Medulla oblongata (tissue), 1 donor: ENCODE results near the gene PANK3.
"Not testable (repeated sequence)": the region's sequence is repeated elsewhere in the genome, so short reads cannot be mapped to it uniquely, and the experiment has no call there.

Experiments used
- DNase-seq: peaks from one replicate; pipeline ENCODE4 v3.0.0-alpha.2; 2015; ENCODE audit errors: extremely low spot score

PANK3 gene

GRCh38 chr5:168552146-168552545 lies 27.0 kb downstream of the PANK3 start:
- DNase-seq: no peak

- no peak for DNase-seq
Measured at GRCh38 chr5:168550656-168551055, 28.5 kb downstream of the PANK3 start.

DNA sequence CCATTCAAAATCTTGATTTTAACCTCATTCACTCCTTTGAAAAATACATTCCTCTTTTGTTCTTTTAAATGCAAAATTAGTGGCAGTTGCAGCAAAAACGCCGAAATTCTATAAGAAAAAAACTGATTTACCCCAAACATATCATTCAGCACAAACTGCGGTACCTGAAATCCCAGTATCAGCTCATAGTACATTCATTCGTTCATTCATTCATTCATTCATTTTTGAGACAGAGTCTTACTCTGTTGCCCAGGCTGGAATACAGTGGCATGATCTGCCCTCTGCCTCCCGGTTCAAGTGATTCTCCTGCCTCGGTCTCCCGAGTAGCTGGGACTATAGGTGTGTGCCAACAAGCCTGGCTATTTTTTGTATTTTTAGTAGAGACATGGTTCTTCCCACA lies 29.6 kb downstream of the PANK3 start:
- DNase-seq: no peak

- no peak for DNase-seq
Measured at GRCh38 chr5:168537176-168537575, 42.0 kb downstream of the PANK3 start.

DNA sequence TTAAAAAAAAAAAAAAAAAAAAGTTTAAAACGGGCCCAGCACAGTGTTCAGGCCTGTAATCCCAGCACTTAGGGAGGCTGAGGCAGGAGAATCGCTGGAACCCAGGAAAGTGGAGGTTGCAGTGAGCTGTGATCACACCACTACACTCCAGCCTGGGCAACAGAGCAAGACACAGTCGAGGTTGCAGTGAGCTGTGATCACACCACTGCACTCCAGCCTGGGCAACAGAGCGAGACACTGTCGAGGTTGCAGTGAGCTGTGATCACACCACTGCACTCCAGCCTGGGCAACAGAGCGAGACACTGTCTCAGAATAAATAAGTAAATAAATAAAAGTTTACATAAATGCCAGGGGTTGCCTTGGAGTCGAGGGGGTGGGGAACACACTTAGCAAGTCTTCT lies 44.8 kb downstream of the PANK3 start:
- DNase-seq: not testable (repeated sequence)

DNA sequence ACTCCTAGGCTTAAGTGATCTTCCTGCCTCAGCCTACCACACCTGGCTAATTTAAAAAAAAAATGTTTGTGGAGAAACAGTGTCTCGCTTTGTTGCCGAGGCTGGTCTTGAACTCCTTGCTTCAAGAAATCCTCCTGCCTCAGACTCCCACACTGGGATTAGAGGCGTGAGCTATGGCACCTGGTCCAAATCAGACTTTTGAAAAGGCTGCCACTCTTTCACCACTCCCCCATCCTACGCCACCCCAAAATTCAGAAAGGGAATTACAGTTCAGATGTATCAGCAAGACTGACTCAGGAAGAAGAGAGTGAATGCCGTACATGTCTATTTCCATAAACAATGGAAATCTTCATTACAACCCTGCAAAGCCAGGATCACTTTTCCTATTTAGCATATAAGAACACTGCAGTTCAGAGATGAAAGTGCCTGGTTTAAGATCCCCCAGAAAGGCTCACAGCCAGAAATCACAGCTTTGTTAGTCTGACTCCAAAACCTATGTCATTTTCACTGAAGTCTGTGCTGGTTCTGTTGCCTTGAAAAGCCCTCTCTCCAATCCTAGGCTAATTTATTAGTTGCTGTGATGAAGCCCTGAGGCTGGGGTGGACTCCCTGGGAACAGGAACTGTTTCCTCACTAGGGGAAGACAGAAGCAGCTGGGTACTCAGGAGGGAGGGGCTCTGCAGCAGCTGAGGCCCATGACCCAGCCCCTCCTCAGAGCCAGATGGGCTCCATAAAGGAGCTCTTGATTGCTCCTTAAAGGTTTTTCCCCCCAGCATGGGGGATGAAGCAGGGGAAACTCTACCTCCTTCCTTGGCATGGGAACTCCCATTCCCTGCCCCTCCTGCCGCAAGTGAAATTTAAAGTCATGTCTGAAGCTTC lies 46.9 kb downstream of the PANK3 start:
- no peak for DNase-seq

DNA sequence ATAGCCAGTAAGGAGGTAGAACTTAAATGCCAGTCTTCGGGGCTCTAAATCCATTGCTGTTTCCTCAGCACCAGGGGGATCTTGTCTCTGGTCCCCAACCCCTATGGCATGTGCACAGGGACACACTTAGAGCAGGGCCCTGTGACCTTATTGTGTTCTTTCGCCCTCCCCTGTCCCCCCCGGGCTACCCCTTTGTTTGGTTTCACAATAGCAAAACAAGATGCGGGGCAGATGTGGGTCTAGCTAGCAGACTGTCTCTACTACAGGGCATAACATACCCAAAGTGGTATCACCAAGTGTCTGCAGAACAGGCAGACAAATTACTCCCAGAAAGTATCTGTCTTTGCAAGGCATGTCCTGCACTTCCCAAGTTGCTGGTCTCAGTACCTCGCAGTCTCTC lies 48.0 kb downstream of the PANK3 start:
- DNase-seq: no peak

DNA sequence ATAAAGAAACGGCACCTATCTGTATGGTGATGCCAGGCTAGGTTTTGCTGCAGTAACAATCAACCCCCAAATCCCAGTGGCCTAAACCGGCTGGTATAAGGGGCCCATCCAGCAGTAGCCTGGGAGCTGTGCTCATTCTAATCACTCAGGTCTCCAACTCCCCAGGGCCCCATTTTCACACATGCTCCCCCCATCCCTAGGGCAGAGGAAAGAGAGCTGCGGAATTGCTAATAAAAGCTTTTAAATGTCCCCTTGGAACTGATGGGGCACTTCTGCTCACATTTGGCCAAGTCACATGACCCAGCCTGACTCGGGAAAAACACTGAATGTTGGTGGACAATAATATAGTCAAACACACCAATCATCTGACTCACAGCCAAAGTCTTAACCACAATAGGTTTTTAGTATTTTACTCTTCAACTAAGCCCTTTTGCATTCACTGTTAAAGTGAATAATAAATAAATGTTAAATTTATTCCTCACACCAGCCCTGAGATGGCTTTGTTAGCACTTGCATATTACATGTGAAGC lies 48.5 kb downstream of the PANK3 start:
- no peak for DNase-seq

DNA sequence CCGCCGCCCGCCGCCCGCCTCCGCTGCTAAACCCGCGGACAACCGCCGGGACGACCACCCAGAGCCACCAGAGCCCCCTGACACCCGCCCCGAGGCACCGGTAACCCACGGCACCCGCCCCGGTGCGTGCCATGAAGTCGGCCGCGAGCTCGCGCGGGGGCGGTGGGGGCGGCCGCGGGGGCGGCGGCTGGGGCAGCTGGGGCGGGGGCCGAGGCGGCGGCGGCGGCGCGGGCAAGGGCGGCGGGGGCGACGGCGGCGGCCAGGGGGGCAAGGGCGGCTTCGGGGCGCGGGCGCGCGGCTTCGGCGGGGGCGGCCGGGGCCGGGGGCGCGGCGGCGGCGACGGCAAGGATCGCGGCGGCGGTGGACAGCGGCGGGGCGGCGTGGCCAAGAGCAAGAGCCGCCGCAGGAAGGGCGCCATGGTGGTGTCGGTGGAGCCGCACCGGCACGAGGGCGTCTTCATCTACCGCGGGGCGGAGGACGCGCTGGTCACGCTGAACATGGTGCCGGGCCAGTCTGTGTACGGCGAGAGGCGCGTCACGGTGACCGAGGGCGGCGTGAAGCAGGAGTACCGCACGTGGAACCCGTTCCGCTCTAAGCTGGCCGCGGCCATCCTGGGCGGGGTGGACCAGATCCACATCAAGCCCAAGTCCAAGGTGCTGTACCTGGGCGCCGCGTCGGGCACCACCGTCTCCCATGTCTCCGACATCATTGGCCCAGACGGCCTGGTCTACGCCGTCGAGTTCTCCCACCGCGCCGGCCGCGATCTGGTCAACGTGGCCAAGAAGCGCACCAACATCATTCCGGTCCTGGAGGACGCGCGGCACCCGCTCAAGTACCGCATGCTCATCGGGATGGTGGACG lies 49.6 kb downstream of the PANK3 start:
- no peak for DNase-seq

DNA sequence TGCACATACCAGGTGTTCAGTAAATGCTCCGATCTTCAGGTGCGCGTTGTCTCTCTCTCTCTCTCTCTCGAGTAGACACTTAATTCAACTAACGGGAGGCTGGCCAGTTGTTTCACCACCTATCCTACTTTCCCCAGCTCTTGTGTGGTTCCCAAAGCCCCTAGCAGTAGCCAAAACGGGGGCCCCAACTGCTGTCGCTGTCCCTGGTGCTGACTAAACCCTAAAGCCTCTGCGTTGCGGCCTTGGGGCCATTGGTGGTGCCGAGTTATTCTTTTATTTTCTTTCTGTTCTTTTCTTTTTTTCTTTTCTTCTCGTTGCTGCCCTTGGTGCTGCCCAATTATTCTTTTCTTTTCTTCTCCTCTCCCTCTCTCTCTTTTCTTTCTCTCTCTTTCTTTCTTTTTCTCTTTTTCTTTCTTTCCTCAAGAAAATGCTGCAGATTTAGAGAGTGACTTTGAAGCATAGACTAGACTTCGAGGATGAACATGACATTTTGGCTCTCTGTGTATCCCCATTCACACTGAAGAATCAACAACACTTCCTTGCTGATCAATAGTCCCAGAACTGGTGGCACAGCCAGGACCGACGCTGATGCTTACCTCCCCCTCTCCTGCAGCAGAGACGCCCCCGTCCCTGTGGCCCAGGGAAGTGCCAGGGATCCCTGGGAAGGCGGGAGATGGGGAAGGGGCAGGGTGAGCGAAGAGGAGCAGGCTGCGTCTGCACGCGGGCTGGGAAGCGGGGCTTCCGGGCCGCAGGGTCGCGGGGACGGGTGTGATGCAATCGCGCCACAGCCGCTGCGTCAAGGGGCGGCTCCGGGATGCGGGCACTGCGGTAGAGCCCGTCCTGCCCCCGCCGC lies 50.4 kb downstream of the PANK3 start, which contains the start of gene FBLL1:
TSS of gene FBLL1 (plus strand) at position 785 of the 853 bp plus-strand sequence. CDS start 200 bp downstream, outside the sequence.
- DNase-seq: peak; percentile 13

DNA sequence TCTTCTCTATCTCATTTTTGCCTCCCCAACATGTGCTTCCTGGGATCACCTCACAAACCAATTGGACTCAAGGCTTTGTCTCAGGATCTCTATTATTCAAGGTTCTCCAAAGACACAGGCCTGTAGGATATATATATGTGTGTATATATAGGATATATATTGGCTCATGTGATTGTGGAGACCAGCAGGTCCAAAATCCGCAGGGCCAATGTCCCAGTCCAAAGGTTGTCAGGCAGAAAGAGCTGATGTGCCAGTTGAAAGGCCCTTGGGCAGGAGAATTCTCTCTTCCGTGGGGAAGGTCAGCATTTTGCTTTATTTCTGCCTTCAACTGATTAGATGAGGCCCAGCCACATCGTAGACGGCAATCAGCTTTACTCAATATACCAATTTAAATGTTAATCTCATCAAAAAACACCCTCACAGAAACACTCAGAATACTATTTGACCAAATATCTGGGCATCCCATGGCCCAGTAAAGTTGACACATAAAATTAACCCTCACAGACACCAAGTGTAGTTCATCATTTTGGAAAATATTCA lies 51.3 kb downstream of the PANK3 start:
- DNase-seq: no peak

DNA sequence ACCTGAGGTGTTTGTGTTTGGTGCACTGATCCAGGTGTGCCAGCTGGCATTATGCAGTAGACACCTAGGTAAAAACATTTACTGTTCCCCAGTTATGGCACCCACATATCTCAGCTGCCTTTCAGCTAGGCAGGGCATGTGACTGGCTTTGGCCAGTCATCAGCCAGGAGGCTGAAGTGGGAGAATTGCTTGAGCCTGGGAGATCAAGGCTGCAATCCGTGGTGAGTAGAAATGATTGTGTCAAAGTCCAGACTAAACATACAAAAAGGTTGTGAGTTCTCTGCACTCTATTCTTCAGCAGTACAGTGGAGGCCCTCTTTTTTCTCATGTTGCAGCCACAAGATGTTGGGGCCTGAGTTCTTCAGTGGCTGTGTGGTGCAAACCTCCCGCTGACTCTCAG lies 53.3 kb downstream of the PANK3 start:
- no peak for DNase-seq

- no peak for DNase-seq
Measured at GRCh38 chr5:168513861-168514428, 65.2 kb downstream of the PANK3 start.

DNA sequence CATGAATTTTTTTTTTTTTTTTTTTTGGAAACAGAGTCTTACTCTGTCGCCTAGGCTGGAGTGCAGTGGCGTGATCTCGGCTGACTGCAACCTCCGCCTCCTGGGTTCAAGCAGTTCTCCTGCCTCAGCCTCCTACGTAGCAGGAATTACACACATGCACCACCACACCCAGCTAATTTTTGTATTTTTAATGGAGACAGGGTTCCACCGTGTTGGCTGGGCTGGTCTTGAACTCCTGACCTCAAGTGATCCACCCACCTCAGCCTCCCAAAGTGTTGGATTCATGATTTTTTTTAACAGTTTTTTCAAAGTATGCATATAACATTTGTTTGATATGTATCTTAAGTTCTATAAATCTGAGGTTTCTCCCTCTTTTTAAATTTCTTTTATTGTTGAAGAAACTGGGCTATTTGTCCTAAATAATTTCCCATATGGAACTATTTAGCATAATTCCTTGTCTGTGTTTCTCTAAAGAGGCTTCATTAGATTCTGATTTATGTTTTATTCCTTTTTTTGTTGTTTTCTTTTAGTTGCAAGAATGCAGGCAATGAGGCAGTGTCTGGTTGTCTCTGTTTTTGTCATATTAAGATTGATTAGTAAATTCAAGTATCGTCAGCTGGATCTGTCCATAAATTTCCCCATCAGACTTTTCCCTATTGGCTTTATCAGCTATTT lies 76.5 kb downstream of the PANK3 start:
- no peak for DNase-seq
